HG02981 (cell line): ENCODE results near the gene DCAF10.
"Not testable (repeated sequence)": the region's sequence is repeated elsewhere in the genome, so short reads cannot be mapped to it uniquely, and the experiment has no call there.

Experiments used
- ATAC-seq: cut with Tn5 transposase; IDR thresholded peaks from one replicate; pipeline ENCODE4 v1.9.1; 2021; ENCODE audit warnings: mild to moderate bottlenecking, moderate library complexity; ENCODE audit not compliant: unreplicated experiment

DCAF10 gene

DNA sequence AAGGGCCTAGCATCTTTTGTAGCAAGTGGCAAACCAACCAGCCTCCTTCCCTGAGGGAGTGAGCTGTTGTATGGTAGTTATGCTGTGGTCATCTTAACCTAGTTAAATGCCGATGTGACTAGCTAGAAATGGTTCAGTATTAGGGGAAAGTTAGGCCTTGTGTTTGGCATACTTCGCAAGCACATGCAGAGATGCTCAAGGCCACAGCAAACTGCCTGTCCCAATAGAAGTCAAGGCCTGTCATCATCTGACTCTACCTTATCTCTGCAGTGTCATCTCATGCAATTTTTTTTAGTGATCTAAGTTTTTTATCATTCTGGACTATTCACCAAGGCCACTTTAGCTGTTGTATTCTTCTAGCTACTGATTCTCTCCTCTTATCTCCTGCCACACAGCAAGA lies 10.5 kb upstream of the DCAF10 start:
- ATAC-seq, result no peak

DNA sequence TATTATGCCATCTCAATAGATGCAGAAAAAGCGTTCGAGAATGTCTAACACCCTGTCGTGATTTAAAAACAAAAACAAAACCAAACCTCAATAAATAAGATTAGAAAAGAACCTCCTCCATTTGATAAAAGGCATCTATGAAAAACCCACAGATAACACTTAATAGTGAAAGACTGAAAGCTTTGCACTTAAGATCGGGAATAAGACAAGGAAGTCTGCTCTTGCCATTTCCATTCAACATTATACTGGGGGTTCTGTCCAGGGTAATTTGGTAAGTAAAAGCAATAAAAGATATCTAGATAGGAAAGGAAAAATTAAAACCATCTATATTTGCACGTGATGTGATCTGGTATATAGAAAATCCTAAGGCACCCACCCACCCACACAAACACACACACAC lies 8.5 kb upstream of the DCAF10 start:
- no peak for ATAC-seq

DNA sequence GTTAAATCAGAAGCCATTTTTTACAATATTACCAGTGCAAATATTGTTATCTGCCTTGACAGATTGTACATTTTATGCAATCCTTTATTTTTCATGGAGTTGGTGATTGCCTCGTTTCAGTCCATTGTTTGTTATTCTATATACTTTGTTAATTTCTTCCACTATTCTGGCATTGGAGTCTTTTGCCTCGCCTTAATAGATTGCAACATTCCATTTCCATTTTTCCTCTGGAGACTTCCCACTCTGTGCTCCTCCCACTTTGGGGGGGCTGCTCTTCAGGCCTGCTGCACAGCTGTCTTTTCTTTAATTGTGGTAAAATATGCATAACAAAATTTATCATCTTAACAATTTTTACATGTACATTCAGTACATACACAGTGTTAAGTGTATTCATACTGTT lies 4.4 kb upstream of the DCAF10 start:
- ATAC-seq, result no peak

DNA sequence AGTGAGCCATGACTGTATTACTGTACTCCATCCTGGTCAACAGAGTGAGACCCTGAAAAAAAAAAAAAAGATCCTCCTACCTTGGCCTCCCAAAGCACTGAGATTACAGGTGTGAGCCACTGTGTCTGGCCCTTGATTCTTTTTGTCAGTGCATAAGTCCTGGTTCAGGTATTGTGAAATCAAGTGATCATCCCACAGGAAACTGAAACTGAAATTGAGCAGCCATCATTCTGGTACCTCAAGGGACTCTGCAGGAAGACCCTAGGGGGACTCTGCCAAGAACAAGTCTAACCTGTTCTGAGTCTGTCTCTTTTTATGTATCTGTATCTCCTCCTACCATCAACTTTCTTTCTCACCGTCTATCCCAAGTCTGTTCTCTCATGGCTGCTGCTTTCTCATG lies 1.9 kb upstream of the DCAF10 start:
- no peak for ATAC-seq

DNA sequence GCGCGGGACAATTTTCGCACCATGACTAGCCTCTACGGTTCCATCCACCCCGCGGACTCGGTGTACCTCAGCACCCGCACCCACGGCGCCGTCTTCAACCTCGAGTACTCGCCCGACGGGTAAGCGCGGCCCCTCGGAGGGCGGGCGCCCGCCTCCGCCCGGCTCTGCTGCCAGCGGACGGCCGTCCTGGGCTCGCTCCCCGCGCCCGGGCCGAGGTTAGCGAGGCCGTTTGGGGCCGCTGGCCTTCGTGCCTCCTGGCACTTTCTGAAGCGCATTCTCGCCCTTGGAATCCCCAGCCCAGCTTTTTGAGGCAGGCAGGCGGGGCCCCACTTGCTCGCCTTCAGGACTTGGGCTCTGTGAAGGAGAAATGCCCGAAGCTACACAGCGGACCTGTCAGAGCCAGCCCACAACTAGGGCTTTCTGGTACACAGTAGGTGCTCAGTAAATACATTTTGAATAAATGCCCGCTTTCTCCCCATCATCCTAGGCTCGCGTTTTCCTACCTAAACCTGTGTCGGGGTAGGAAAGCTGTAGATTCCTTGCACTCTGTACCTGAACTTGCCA lies 772 bp downstream of the DCAF10 start:
- ATAC-seq, result peak; percentile 46

DNA sequence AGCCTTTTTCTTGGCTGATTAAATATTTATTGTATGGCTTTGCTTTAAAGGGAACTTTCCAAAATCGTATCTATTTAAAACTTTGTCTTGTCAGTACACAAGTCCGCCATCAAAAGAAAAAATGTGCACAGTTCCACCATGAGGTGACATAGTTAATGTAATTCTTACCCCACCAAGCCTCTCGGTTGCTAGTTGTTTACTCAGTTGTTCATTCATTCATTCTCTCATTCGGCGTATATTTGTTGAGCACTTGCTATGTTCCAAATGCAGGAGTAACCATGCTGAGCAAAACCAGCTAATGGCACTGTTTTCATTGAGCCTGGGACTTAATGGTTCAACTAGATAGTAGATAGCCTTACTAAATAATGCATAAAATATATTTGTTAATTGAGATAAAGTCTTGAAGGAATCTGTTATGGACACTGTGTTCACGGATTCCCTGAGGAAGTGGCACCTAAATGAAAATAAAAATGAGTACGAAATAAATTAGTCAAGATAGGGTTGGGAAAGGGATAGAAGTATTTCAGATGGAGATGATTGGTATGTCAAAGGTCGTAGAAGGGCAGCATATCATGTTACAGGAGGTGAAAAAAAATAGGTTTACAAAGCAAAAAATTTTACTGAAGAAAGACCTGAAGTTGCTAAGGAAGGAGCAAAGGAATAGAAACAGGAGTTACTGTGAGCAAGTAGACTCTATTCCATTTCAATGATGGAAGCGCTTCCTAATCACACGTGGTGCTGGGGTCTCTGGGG lies 1.5 kb downstream of the DCAF10 start:
- no peak for ATAC-seq

DNA sequence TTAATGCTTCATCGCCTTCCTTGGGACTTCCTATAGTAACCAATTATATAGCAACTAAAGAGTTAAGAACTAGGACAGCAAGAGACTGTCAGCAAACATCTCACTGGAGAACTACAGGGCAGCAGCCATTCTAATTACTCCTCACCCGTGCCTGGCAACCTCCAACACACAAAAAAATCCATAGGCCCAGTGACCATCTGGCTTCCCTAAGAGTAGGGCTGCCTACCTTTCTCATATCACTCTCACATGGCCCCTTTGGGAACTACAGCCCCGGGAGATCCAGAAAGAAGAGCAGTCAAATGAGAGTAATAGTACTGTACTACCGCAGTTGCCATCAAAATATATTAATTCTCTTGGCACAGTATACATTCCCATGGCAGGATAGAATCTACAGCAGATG lies 5.7 kb downstream of the DCAF10 start:
- ATAC-seq, result no peak

DNA sequence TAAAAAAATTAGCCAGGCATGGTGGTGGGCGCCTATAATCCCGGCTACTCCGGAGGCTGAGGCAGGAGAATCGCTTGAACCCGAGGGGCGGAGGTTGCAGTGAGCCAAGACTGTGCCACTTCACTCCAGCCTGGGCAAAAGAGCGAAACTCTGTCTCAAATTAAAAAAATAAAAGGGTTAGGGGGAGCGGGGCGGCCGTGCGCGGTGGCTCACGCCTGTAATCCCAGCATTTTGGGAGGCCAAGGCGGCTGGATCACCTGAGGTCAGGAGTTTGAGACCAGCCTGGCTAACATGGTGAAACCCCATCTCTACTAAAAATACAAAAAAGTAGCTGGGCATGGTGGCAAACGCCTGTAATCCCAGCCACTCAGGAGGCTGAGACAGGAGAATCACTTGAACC lies 9.1 kb downstream of the DCAF10 start:
- ATAC-seq, result not testable (repeated sequence)

DNA sequence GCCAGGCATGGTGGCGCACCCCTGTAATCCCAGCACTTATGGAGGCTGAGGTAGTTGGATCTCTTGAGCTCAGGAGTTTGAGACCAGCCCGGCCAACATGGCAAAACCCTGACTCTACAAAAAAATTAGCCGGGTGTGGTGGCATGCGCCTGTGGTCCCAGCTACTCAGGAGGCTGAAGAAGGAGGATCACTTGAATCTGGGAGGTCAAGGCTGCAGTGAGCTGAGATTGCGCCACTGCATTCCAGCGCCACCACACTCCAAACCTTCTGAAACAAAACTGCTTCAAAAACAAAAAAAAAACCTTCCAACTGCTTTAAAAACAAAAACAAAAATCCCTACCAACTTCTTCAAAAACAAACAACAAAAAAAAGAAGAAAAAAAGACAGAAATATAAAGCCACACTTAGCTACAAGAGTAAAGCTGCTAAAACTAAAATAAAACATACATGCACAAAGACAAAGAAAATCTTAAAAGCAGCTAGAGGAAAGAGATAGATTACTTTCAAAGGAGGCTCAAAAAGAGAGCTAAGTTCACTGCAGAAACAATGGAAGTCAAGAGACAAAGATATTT lies 11.4 kb downstream of the DCAF10 start:
- no peak for ATAC-seq

DNA sequence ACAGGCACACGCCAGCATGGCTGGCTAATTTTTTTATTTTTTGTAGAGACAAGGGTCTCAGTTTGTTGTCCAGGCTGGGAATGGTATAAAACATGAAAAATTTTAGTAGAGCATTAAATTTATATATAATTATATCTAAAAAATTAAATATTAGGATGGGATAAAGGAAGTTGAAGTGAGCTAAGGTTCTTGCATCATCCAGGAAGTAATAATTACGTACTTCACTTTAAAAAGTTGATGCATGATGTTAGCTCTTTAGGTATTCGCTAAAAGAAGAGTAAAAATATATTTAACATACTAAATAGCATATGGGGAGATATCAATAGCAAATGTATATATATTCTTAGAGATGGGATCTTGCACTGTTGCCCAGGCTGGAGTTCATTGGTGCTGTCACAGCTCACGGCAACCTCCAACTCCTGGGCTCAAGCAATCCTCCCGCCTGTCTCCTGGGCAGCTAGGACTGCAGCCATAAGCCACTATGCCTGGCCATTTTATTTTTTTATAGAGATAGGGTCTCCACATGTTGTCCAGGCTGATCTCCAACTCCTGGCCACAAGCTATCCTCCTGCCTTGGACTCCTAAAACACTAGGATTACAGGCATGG lies 12.3 kb downstream of the DCAF10 start:
- ATAC-seq, result no peak

DNA sequence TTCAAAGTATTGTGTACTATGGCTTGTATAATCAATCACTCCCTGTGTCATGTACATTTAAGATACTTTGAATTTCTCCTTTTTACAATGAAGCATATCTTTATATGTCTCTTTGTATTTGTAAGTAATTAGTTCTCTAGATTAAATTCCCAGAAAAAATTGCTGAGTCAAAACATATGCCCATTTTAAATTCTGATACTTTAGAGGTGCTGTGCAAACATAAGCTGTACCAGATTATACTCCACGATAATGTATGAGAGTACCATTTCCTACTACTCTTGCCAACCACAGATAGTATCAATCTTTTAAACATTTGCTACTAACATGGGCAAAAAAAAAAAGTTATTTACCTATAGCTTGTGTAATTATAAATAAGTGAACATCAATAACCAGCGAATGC lies 18.3 kb downstream of the DCAF10 start:
- no peak for ATAC-seq

DNA sequence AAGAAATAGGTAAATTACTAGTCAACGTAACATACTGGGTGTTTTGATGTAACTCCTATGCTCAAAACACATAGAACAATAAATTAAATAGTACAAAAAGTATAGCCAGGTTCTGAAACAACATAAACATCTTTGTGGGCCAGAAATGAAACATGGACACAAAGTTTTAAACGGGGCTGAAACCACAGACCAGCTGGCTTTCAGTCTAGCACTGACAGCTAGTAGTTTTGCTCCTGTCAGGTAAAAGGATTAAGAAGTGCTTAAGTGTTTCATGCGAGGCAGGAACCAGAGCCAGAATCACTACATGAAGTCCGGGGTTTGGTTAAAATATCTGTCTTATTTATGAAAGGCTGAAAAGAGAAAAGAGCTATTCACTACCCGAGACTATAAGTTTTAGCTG lies 19.5 kb downstream of the DCAF10 start:
- peak; percentile 45 for ATAC-seq

DNA sequence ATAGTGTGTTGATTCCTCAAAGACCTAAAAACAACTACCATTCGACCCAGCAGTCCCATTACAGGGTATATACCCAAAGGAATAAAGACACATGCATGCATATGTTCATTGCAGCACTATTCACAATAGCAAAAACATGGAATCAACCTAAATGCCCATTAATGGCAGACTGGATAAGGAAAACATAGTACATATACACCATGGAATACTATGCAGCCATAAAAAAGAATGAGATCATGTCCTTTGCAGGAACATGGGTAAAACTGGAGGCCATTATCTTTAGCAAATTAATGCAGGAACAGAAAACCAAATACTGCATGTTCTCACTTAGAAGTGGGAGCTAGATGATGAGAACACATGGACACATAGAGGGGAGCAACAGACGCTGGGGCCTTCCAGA lies 24.6 kb downstream of the DCAF10 start:
- not testable (repeated sequence) for ATAC-seq

DNA sequence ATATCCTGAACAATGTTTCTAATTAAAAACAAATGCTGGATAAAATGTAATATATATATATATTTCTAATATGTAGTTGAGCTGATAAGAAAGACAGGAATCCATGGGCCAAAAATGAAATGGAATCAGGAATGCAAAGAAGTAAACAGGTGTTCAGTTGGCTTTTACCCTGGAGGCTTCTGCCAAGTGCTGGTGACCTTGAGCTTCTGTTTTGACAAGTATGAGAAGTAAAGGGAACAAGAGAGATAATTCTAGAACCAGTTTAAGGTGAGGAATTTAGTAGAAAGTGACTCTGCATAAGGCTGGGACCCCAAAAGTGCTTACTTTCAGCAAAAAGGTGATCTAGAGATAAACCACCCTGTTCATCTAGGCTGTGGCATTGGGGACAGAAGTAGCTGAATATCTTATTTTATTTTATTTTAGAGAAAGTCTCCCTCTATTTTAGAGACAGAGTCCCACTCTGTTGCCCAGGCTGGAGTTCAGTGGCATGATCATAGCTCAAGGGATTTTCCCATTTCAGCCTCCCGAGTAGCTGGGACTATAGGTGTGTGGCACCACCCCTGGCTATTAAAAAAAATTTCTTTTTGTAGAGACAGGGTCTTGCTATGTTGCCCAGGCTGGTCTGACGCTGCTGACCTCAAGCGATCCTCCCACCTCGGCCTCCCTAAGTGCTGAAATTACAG lies 27.0 kb downstream of the DCAF10 start:
- no peak for ATAC-seq

DNA sequence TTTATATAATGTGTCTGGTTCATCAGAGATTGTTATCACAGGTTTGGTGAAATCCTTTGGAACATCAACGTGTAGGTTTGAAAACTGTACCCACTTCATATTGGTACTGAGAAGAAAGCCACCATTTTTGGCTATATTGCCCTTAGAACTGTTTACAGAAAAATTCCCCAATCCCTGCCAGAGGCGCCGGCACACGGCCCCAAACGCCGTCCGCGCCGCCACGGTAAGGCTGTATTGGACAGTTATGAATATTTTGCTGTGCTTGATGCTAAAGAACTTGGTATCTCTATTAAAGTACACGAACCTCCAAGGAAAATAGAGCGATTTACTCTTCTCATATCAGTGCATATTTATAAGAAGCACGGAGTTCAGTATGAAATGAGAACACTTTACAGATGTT lies 35.2 kb downstream of the DCAF10 start:
- no peak for ATAC-seq

DNA sequence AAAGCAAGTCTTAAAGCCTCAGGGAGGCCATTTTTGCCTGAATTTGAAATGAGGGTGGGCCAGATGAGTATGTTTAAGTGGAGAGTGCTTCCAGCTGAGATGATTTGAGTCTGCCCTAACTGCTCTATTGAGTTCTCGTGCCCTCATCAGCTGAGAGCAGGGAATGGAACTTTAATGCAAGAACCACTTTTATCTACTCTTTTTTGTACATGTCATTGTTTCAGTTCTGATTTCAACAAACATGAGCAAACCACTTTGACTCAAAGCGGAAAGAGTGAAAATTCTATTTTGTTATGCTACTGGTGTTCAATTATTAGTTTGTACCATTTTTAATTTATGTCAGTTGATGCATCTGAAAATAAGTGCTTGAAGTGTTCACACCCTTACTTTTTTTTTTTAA lies 35.8 kb downstream of the DCAF10 start:
- peak; percentile 61 for ATAC-seq

DNA sequence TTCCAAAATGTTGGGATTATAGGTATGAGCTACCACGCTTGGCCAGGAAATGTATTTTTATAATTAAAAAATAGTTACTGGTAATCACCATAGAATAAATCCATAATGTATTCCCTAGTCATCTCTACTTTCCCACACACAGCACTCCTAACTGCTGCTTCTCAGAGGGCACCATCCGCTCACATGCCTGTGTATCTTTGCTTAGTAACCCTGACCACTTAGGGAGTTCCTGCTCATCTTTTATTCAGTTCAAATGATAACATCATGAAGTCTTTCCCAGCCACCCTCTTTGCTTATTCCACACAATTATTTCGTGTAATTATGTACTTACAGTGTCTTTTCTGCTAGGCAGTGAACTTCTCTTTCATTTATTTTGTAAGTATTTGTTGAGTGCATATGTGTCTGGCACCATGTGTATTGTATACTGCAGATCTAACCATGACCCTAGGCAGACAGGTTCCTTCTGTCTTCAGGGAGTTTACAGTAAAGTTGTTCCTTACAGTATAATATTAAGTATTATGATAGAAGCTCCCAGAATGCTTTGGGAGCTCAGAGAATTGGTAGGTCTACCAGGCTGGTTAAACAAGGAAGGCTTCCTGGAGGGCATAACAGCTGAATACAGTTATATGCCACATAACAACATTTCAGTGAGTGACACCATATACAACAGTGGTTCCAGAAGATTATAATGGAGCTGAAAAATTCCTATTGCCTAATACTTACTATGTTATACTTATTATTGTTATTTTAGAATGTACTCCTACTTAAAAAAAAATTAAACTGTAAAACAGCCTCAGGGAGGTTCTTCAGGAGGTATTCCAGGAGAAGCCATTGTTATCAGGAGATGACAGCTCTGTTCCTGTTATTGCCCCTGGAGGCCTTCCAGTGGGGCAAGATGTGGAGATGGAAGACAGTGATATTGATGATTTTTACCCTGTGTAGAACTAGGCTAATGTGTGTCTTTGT lies 39.2 kb downstream of the DCAF10 start:
- no peak for ATAC-seq

DNA sequence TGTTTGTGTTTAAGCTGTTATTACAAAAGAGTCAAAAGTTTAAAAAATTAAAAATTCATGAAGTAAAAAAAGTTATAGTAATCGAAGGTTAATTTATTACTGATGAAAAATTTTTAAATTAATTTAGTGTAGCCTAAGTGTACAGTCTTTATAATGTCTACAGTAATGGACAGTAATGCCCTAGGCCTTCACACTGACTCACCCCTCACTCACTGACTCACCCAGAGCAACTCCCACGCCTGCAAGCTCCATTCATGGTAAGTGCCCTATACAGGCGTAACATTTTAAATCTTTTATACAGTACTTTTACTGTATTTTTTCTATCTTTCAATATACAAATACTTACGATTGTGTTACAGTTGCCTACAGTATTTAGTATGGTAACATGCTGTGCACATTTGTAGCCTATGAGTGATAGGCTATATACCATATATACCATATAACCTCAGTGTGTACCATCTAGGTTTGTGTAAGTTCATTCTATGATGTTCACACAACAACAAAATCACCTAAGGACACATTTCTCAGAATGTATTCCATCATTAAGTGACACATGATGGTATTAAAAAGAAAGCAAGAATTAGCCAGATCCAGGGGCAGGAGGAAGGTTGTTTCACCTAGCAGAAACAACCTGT lies 40.1 kb downstream of the DCAF10 start:
- ATAC-seq, result no peak

DNA sequence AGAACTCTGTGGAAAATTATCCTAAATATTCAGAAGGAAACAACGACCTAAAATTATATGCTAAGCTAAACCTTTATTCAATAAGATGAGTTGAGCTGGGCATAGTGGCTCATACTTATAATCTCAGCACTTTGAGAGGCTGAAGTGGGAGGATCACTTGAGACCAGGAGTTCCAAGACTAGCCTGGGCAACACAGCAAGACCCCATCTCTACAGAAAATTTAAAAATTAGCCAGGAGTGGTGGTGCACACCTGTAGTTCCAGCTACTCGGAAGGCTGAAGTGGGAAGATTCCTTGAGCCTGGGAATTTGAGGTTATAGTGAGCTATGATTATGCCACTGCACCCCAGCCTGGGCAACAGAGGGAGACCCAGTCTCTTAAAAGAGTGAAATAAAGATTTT lies 51.6 kb downstream of the DCAF10 start:
- no peak for ATAC-seq

DNA sequence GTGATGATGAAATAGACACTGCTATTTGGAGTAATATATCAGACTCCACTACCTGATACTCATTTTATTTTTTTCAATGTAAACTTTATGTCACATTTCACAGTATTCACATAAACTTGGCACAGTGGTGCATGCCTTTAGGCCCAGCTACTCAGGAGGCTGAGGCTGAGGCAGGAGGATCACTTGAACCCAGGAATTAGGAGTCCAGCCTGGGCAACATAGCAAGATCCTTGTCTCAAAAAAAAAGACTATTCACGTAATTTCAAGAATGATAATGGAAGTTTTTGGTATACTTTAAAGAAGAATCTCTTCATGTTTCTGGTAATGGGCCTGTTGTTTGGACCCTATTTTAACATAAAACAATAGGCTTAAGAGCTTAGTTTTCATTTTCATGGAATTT lies 56.0 kb downstream of the DCAF10 start:
- no peak for ATAC-seq
